Retinal pigment epithelial cell (primary cell): ENCODE results near the gene ARID5B.

Source experiments
- DNase-seq: peaks from one replicate; pipeline ENCODE4 v3.0.0-alpha.2; 2010; ENCODE audit warnings: low read depth
- H3K4me3 ChIP-seq: 2 replicates; pipeline ENCODE4 v1.5.1; 2011; ENCODE audit warnings: mild to moderate bottlenecking, low read length, control low read depth, moderate library complexity
- CTCF ChIP-seq: conservative IDR thresholded peaks from 2 replicates; pipeline ENCODE4 v1.5.1; 2011; ENCODE audit warnings: low read depth, low read length, control low read depth, inconsistent platforms

Gene ARID5B

GRCh38 chr10:61929555-61929954, 28.1 kb downstream of the ARID5B start:
- no peak for TF ChIP-seq CTCF
- no peak for DNase-seq
- no peak overlapping the region for H3K4me3 ChIP-seq

GRCh38 chr10:61931620-61932332, 30.3 kb downstream of the ARID5B start:
- no peak for TF ChIP-seq CTCF
- H3K4me3 ChIP-seq: no peak overlapping the region
- DNase-seq: no peak

- H3K4me3 ChIP-seq: no peak overlapping the region
- DNase-seq: no peak
- no peak for TF ChIP-seq CTCF
Measured at GRCh38 chr10:61933859-61934555, 32.5 kb downstream of the ARID5B start.

- DNase-seq: no peak
- H3K4me3 ChIP-seq: no peak overlapping the region
- no peak for TF ChIP-seq CTCF
Measured at GRCh38 chr10:61935077-61935476, 33.6 kb downstream of the ARID5B start.

- TF ChIP-seq CTCF: no peak
- H3K4me3 ChIP-seq: no peak overlapping the region
- no peak for DNase-seq
Measured at GRCh38 chr10:61936770-61937169, 35.3 kb downstream of the ARID5B start.

GRCh38 chr10:61937631-61938351, 36.3 kb downstream of the ARID5B start:
- peak; percentile 73 for DNase-seq
- no peak overlapping the region for H3K4me3 ChIP-seq
- TF ChIP-seq CTCF: no peak

- DNase-seq: no peak
- TF ChIP-seq CTCF: no peak
Measured at GRCh38 chr10:61939902-61940301, 38.4 kb downstream of the ARID5B start.

More at GRCh38 chr10:61939902-61940301, 38.4 kb downstream of the ARID5B start:
- H3K4me3 ChIP-seq: no peak overlapping the region
